Mononuclear cell (primary cell): ENCODE results near the gene ANKRD42. TPM values are rescaled to one million over a fixed set of nuclear protein-coding genes. Genes with fewer than 3 reads are reported as not detected.
"Not testable (repeated sequence)": the region's sequence is repeated elsewhere in the genome, so short reads cannot be mapped to it uniquely, and the experiment has no call there.

Experiments
- H3K27me3 ChIP-seq: 2 replicates; pipeline ENCODE4 v1.6.0; 2011; ENCODE audit warnings: low read length, control low read depth; ENCODE audit not compliant: insufficient read depth
- H3K4me1 ChIP-seq: 2 replicates; pipeline ENCODE4 v1.5.1; 2011; ENCODE audit warnings: mild to moderate bottlenecking, low read length, control low read depth; ENCODE audit not compliant: insufficient read depth
- H3K4me3 ChIP-seq: 2 replicates; pipeline ENCODE4 v1.5.1; 2011; ENCODE audit warnings: mild to moderate bottlenecking, low read length, moderate library complexity
- H3K9me3 ChIP-seq: 2 replicates; pipeline ENCODE4 v1.5.1; 2011; ENCODE audit warnings: low read depth, mild to moderate bottlenecking, control low read depth, low read length
- total RNA-seq: library from RNA; depleted of rRNA; stranded (reverse); fragments of >200 nt; gene quantifications from one replicate; pipeline ENCODE4 v1.2.3, GENCODE V29; 2012

The ANKRD42 gene
- total RNA-seq, 1 donor: 5.8 TPM

GRCh38 chr11:83195143-83195466 is 1.6 kb downstream of the ANKRD42 start:
- H3K4me1 ChIP-seq: peaks cover 30% of the 10 kb centered on the region
- no peaks in the 10 kb centered on the region for H3K9me3 ChIP-seq
- H3K4me3 ChIP-seq: peak overlapping the region; percentile 66
- no peaks in the 10 kb centered on the region for H3K27me3 ChIP-seq

- Histone ChIP-seq H3K4me1 (peaks cover 30% of the 10 kb centered on the region), H3K27me3 (no peaks in the 10 kb centered on the region), H3K4me3 (no peak overlapping the region), H3K9me3 (no peaks in the 10 kb centered on the region)
These were observed 2.1 kb downstream of the ANKRD42 start for GRCh38 chr11:83195649-83196048.

- peaks cover 10% of the 10 kb centered on the region for H3K4me1 ChIP-seq
- no peaks in the 10 kb centered on the region for H3K27me3 ChIP-seq
- no peaks in the 10 kb centered on the region for H3K9me3 ChIP-seq
These were observed 6.5 kb downstream of the ANKRD42 start for GRCh38 chr11:83200035-83200434.

GRCh38 chr11:83205608-83206185 is 12.2 kb downstream of the ANKRD42 start:
- Histone ChIP-seq H3K9me3 (no peaks in the 10 kb centered on the region), H3K27me3 (no peaks in the 10 kb centered on the region), H3K4me3 (no peak overlapping the region), H3K4me1 (no peaks in the 10 kb centered on the region)

More at GRCh38 chr11:83200035-83200434, 6.5 kb downstream of the ANKRD42 start:
- H3K4me3 ChIP-seq: no peak overlapping the region

- Histone ChIP-seq H3K9me3 (no peaks in the 10 kb centered on the region), H3K4me1 (no peaks in the 10 kb centered on the region), H3K4me3 (no peak overlapping the region), H3K27me3 (no peaks in the 10 kb centered on the region)
These were observed 12.7 kb downstream of the ANKRD42 start for GRCh38 chr11:83206221-83206620.

GRCh38 chr11:83206771-83207382 is 13.4 kb downstream of the ANKRD42 start:
- not testable (repeated sequence) for H3K9me3 ChIP-seq, H3K27me3 ChIP-seq, H3K4me3 ChIP-seq, H3K4me1 ChIP-seq

- H3K4me3 ChIP-seq: no peak overlapping the region
- H3K9me3 ChIP-seq: no peaks in the 10 kb centered on the region
- H3K27me3 ChIP-seq: no peaks in the 10 kb centered on the region
- H3K4me1 ChIP-seq: no peaks in the 10 kb centered on the region
These were observed 25.6 kb downstream of the ANKRD42 start for GRCh38 chr11:83219095-83219494.

GRCh38 chr11:83220260-83220659 is 26.7 kb downstream of the ANKRD42 start:
- Histone ChIP-seq H3K9me3 (no peaks in the 10 kb centered on the region), H3K4me3 (no peak overlapping the region), H3K27me3 (no peaks in the 10 kb centered on the region), H3K4me1 (no peaks in the 10 kb centered on the region)

- H3K9me3 ChIP-seq: no peaks in the 10 kb centered on the region
- H3K4me1 ChIP-seq: no peaks in the 10 kb centered on the region
These were observed 28.2 kb downstream of the ANKRD42 start for GRCh38 chr11:83221694-83222093.

GRCh38 chr11:83222499-83222898 is 29.0 kb downstream of the ANKRD42 start:
- Histone ChIP-seq H3K4me1 (no peaks in the 10 kb centered on the region), H3K27me3 (no peaks in the 10 kb centered on the region), H3K4me3 (no peak overlapping the region), H3K9me3 (no peaks in the 10 kb centered on the region)

More at GRCh38 chr11:83221694-83222093, 28.2 kb downstream of the ANKRD42 start:
- no peak overlapping the region for H3K4me3 ChIP-seq
- H3K27me3 ChIP-seq: no peaks in the 10 kb centered on the region

GRCh38 chr11:83223457-83223856 is 29.9 kb downstream of the ANKRD42 start:
- no peak overlapping the region for H3K4me3 ChIP-seq
- H3K27me3 ChIP-seq: no peaks in the 10 kb centered on the region
- no peaks in the 10 kb centered on the region for H3K9me3 ChIP-seq
- no peaks in the 10 kb centered on the region for H3K4me1 ChIP-seq

GRCh38 chr11:83235825-83236224 is 42.3 kb downstream of the ANKRD42 start:
- Histone ChIP-seq H3K4me3 (no peak overlapping the region), H3K27me3 (no peaks in the 10 kb centered on the region), H3K9me3 (no peaks in the 10 kb centered on the region), H3K4me1 (no peaks in the 10 kb centered on the region)

GRCh38 chr11:83238111-83238510 is 44.6 kb downstream of the ANKRD42 start:
- Histone ChIP-seq H3K4me3 (no peak overlapping the region), H3K27me3 (no peaks in the 10 kb centered on the region), H3K4me1 (no peaks in the 10 kb centered on the region), H3K9me3 (no peaks in the 10 kb centered on the region)

GRCh38 chr11:83241291-83241946 is 47.9 kb downstream of the ANKRD42 start:
- no peak overlapping the region for H3K4me3 ChIP-seq
- H3K4me1 ChIP-seq: no peaks in the 10 kb centered on the region
- H3K27me3 ChIP-seq: no peaks in the 10 kb centered on the region
- H3K9me3 ChIP-seq: no peaks in the 10 kb centered on the region

- Histone ChIP-seq H3K9me3 (no peaks in the 10 kb centered on the region), H3K4me3 (no peak overlapping the region), H3K27me3 (no peaks in the 10 kb centered on the region), H3K4me1 (no peaks in the 10 kb centered on the region)
These were observed 55.9 kb downstream of the ANKRD42 start for GRCh38 chr11:83249445-83249844.
